Measurements from ENCODE around the gene KLHL11. TPM values are rescaled to one million over a fixed set of nuclear protein-coding genes. Genes with fewer than 3 reads are reported as not detected.
A peak's percentile ranks its signal among the peaks of the same experiment; 100 is the strongest.

The KLHL11 gene
- total RNA-seq, 4 donors from 2014 or later: 16.2 to 18.8 (median 18.0) TPM

GRCh38 chr17:41909088-41909487 is 43.9 kb upstream of the KLHL11 start:
- ATAC-seq (ENCODE audit: low FRiP score) (no peak), DNase-seq (ENCODE audit: low spot score) (no peak)
- no peak for TF ChIP-seq CTCF (IDR thresholded peaks at IDR 0.05)

GRCh38 chr17:41907633-41908539 is 42.7 kb upstream of the KLHL11 start:
- DNase-seq (ENCODE audit: low spot score): no peak
- ATAC-seq (ENCODE audit: low FRiP score): no peak
- TF ChIP-seq CTCF (IDR thresholded peaks at IDR 0.05): no peak

GRCh38 chr17:41907185-41907556 is 41.9 kb upstream of the KLHL11 start:
- no peak for TF ChIP-seq CTCF (IDR thresholded peaks at IDR 0.05)
- ATAC-seq (ENCODE audit: low FRiP score) (peak; percentile 69), DNase-seq (ENCODE audit: low spot score) (no peak)

- ATAC-seq (ENCODE audit: low FRiP score): peak; percentile 34
- no peak for TF ChIP-seq CTCF (IDR thresholded peaks at IDR 0.05)
- DNase-seq (ENCODE audit: low spot score): no peak
Measured at GRCh38 chr17:41906465-41907184, 41.4 kb upstream of the KLHL11 start.

- TF ChIP-seq CTCF (IDR thresholded peaks at IDR 0.05): no peak
- DNase-seq (ENCODE audit: low spot score) (no peak), ATAC-seq (ENCODE audit: low FRiP score) (no peak)
Measured at GRCh38 chr17:41905172-41905571, 39.9 kb upstream of the KLHL11 start.

GRCh38 chr17:41904242-41904841 is 39.1 kb upstream of the KLHL11 start:
- no peak for TF ChIP-seq CTCF (IDR thresholded peaks at IDR 0.05)
- ATAC-seq (ENCODE audit: low FRiP score) (no peak), DNase-seq (ENCODE audit: low spot score) (no peak)
